Transverse colon (tissue), 3 donors: ENCODE results near the gene VCP.

Experiments used
- CTCF ChIP-seq, 5 experiments: fragments of 200-600 bp in 3 of 5; fragments of 450-650 bp in 2 of 5; sonication (generic) in 3 of 5; IDR thresholded peaks; 1 replicate in 2 of 5; 2 replicates in 3 of 5; pipeline ENCODE4 v1.5.1; 2016 to 2017; ENCODE audit warnings: antibody characterized with exemption in 5 of 5, inconsistent platforms in 3 of 5, mild to moderate bottlenecking in 2 of 5, moderate library complexity in 1 of 5
- POLR2A ChIP-seq: fragments of 450-650 bp; IDR thresholded peaks from one replicate; pipeline ENCODE4 v1.6.1; 2016; ENCODE audit warnings: antibody characterized with exemption, mild to moderate bottlenecking, moderate library complexity

- TF ChIP-seq CTCF (IDR thresholded peaks at IDR 0.05) (no peak), POLR2A (no peak)
Observed at GRCh38 chr9:35057271-35057620, 15.2 kb downstream of the VCP start.
